DLD1 (cell line): Measurements from ENCODE around the gene ALDH8A1.
"Not testable (repeated sequence)": the region's sequence is repeated elsewhere in the genome, so short reads cannot be mapped to it uniquely, and the experiment has no call there.

ENCODE experiments used
- in situ Hi-C: cut with HindIII; loops from 2 replicates; pipeline ENCODE4 v1.10.0; 2017; ENCODE audit warnings: low sequenced_read_pairs

The ALDH8A1 gene

GRCh38 chr6:134920422-134920821, 29.5 kb downstream of the ALDH8A1 start:
- in situ Hi-C loops, result no loop called here

- in situ Hi-C loops, result no loop called here
Observed at GRCh38 chr6:134918418-134918961, 31.4 kb downstream of the ALDH8A1 start.

GRCh38 chr6:134911547-134911946, 38.4 kb downstream of the ALDH8A1 start:
- in situ Hi-C loops, result no loop called here

- in situ Hi-C loops, result no loop called here
Observed at GRCh38 chr6:134910593-134910935, 39.3 kb downstream of the ALDH8A1 start.

- in situ Hi-C loops, result no loop called here
Observed at GRCh38 chr6:134909701-134910592, 40.0 kb downstream of the ALDH8A1 start.

GRCh38 chr6:134908906-134909516, 40.9 kb downstream of the ALDH8A1 start:
- in situ Hi-C loops, result no loop called here

- in situ Hi-C loops, result not testable (repeated sequence)
Observed at GRCh38 chr6:134904731-134905130, 45.2 kb downstream of the ALDH8A1 start.

GRCh38 chr6:134903448-134903847, 46.5 kb downstream of the ALDH8A1 start:
- in situ Hi-C loops, result no loop called here

- in situ Hi-C loops, result no loop called here
Observed at GRCh38 chr6:134902936-134903335, 47.0 kb downstream of the ALDH8A1 start.

- in situ Hi-C loops, result no loop called here
Observed at GRCh38 chr6:134902074-134902861, 47.6 kb downstream of the ALDH8A1 start.

GRCh38 chr6:134898575-134898974, 51.3 kb downstream of the ALDH8A1 start:
- in situ Hi-C loops, result no loop called here

- in situ Hi-C loops, result not testable (repeated sequence)
Observed at GRCh38 chr6:134898166-134898565, 51.7 kb downstream of the ALDH8A1 start.

- in situ Hi-C loops, result no loop called here
Observed at GRCh38 chr6:134896910-134897309, 53.0 kb downstream of the ALDH8A1 start.

- in situ Hi-C loops, result no loop called here
Observed at GRCh38 chr6:134894800-134895199, 55.1 kb downstream of the ALDH8A1 start.

GRCh38 chr6:134892362-134892761, 57.5 kb downstream of the ALDH8A1 start:
- in situ Hi-C loops, result no loop called here

- in situ Hi-C loops, result no loop called here
Observed at GRCh38 chr6:134891633-134892032, 58.3 kb downstream of the ALDH8A1 start.

- in situ Hi-C loops, result loop anchor here (5.0 kb wide), 1 partner anchor 66 kb away; no protein-coding TSS in a partner anchor
Observed at GRCh38 chr6:134888316-134888715, 61.6 kb downstream of the ALDH8A1 start.

- in situ Hi-C loops, result loop anchor here (5.0 kb wide), 1 partner anchor 62 kb away; no protein-coding TSS in a partner anchor
Observed at GRCh38 chr6:134884752-134885151, 65.1 kb downstream of the ALDH8A1 start.

- in situ Hi-C loops, result no loop called here
Observed at GRCh38 chr6:134883314-134883713, 66.6 kb downstream of the ALDH8A1 start.

- in situ Hi-C loops, result no loop called here
Observed at GRCh38 chr6:134882426-134883038, 67.4 kb downstream of the ALDH8A1 start.
